Tibial artery (tissue), 4 donors: ENCODE measurements around the gene ARRDC4.

Experiments
- DNase-seq, 2 donors: peaks; one replicate each; pipeline ENCODE4 v3.0.0-alpha.2; 2019
- H3K27ac ChIP-seq, 2 donors: fragments of 200-600 bp; sonication (generic) in 1 of 2; 1 replicate in 1 of 2; 2 replicates in 1 of 2; pipeline ENCODE4 v1.5.1; 2018 to 2019; ENCODE audit warnings: mild to moderate bottlenecking in 1 of 2
- H3K27me3 ChIP-seq, 2 donors: fragments of 200-600 bp; sonication (generic) in 1 of 2; one replicate each; pipeline versions ENCODE4 v1.5.1 to v1.6.0; 2016 to 2019
- H3K36me3 ChIP-seq, 3 donors: fragments of 200-600 bp; sonication (generic) in 2 of 3; one replicate each; pipeline ENCODE4 v1.5.1; 2016 to 2019; ENCODE audit warnings: mild to moderate bottlenecking in 2 of 3
- H3K4me1 ChIP-seq, 4 donors: fragments of 200-600 bp; sonication (generic) in 2 of 4; 1 replicate in 3 of 4; 2 replicates in 1 of 4; pipeline ENCODE4 v1.5.1; 2016 to 2019
- H3K4me3 ChIP-seq, 2 donors: fragments of 200-600 bp; sonication (generic) in 1 of 2; 1 replicate in 1 of 2; 2 replicates in 1 of 2; pipeline ENCODE4 v1.5.1; 2018 to 2019; ENCODE audit warnings: mild to moderate bottlenecking in 2 of 2
- H3K9me3 ChIP-seq, 3 donors: fragments of 200-600 bp; sonication (generic) in 1 of 3; one replicate each; pipeline ENCODE4 v1.5.1; 2016 to 2019
- intact Hi-C: fragments of 100-400 bp; cut with DNase I; formaldehyde crosslinking; loops from one replicate; pipeline ENCODE4 v1.15.0; 2023; ENCODE audit warnings: low total_unique reads
- TF ChIP-seq, protein P1 (sequence below), 2 experiments: fragments of 200-600 bp in 1 of 2; fragments of 450-650 bp in 1 of 2; IDR thresholded peaks; one replicate each; pipeline ENCODE4 v1.5.1; 2017 to 2019; ENCODE audit warnings: antibody characterized with exemption in 2 of 2, mild to moderate bottlenecking in 1 of 2, moderate library complexity in 1 of 2

ARRDC4 gene

DNA sequence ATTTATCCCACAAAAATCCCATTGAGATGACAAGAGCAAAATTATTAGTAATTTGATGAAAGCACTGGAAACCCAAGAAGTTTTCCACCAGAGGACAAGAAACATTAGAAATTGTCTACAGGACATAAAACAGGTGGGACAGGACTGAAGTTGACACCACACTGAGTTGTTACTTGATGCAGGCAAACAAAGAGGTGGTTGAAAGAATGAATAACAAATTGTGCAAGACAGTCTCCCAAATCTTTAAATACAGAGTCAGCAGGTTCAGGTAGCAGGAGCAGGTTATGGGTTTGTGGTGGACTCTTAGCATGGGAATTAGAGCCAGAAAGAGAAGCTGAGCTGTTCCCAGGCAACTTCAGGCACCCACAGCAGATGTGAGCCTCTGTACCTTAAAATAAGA, 30.3 kb upstream of the ARRDC4 start:
- Histone ChIP-seq H3K4me1 (no peaks in the 10 kb centered on the region), H3K36me3 (no peaks in the 10 kb centered on the region), H3K27me3 (no peaks in the 10 kb centered on the region), H3K27ac (no peak overlapping the region), H3K9me3 (peaks cover 0 to 4% (median under 1%) of the 10 kb centered on the region in 3 donors), H3K4me3 (no peak overlapping the region)
- intact Hi-C loops = no loop called here
- TF ChIP-seq, protein P1, sequence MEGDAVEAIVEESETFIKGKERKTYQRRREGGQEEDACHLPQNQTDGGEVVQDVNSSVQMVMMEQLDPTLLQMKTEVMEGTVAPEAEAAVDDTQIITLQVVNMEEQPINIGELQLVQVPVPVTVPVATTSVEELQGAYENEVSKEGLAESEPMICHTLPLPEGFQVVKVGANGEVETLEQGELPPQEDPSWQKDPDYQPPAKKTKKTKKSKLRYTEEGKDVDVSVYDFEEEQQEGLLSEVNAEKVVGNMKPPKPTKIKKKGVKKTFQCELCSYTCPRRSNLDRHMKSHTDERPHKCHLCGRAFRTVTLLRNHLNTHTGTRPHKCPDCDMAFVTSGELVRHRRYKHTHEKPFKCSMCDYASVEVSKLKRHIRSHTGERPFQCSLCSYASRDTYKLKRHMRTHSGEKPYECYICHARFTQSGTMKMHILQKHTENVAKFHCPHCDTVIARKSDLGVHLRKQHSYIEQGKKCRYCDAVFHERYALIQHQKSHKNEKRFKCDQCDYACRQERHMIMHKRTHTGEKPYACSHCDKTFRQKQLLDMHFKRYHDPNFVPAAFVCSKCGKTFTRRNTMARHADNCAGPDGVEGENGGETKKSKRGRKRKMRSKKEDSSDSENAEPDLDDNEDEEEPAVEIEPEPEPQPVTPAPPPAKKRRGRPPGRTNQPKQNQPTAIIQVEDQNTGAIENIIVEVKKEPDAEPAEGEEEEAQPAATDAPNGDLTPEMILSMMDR (IDR thresholded peaks at IDR 0.05) = no peak
- no peak for DNase-seq

DNA sequence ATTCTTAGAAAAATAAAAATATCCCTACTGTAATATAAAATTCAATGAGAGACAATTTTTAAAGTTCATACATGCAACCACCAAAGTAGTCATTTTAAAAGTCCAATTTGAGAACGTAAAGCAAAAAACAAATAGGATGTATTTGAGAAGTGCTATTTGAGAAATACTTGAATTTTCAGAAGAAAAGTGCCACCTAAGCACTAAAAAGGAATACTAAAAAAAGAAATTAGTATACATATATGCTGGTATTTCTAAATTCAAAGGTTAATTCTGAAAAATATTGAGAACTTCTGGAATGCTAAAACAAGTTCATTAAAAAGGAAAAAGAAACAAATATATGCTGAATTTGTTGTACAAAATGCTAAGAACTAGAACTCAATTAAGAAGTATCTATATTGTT, 29.2 kb upstream of the ARRDC4 start:
- TF ChIP-seq, protein P1 (IDR thresholded peaks at IDR 0.05) = no peak
- H3K4me3 ChIP-seq = no peak overlapping the region
- H3K4me1 ChIP-seq = no peaks in the 10 kb centered on the region
- DNase-seq = no peak
- peaks cover 0 to 6% (median 3%) of the 10 kb centered on the region in 3 donors for H3K9me3 ChIP-seq
- intact Hi-C loops = no loop called here
- no peaks in the 10 kb centered on the region for H3K27me3 ChIP-seq
- no peaks in the 10 kb centered on the region for H3K36me3 ChIP-seq
- no peak overlapping the region for H3K27ac ChIP-seq

DNA sequence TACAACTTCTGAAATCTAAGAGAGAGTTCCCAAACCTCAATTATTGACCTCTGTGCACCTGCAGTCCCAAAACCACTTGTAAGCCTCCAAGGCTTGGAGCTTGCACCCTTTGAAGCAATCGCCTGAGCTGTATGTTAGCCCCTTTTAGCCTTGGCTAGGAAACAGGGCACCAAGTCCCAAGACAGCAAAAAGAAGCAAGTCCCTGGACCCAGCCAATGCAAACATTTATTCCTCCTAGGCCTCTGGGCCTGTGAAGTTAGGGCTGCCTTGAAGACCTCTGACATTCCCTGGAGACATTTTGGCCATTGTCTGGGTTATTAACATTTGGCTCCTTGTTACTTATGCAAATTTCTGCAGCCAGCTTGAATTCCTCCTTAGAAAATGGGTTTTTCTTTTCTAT, 26.9 kb upstream of the ARRDC4 start:
- Histone ChIP-seq H3K27ac (no peak overlapping the region), H3K4me3 (no peak overlapping the region), H3K36me3 (no peaks in the 10 kb centered on the region), H3K27me3 (no peaks in the 10 kb centered on the region), H3K4me1 (no peaks in the 10 kb centered on the region), H3K9me3 (peaks cover 0 to 6% (median 3%) of the 10 kb centered on the region in 3 donors)
- intact Hi-C loops = no loop called here
- TF ChIP-seq, protein P1 (IDR thresholded peaks at IDR 0.05) = no peak
- DNase-seq = no peak

- Histone ChIP-seq H3K27me3 (no peaks in the 10 kb centered on the region), H3K27ac (no peak overlapping the region), H3K9me3 (no peaks in the 10 kb centered on the region), H3K4me3 (no peak overlapping the region), H3K36me3 (no peaks in the 10 kb centered on the region), H3K4me1 (peaks cover 0 to 5% (median 0%) of the 10 kb centered on the region in 4 donors)
- TF ChIP-seq, protein P1 (IDR thresholded peaks at IDR 0.05) = no peak
- no peak for DNase-seq
- intact Hi-C loops = no loop called here
Measured at GRCh38 chr15:97940993-97941392, 19.5 kb upstream of the ARRDC4 start.

DNA sequence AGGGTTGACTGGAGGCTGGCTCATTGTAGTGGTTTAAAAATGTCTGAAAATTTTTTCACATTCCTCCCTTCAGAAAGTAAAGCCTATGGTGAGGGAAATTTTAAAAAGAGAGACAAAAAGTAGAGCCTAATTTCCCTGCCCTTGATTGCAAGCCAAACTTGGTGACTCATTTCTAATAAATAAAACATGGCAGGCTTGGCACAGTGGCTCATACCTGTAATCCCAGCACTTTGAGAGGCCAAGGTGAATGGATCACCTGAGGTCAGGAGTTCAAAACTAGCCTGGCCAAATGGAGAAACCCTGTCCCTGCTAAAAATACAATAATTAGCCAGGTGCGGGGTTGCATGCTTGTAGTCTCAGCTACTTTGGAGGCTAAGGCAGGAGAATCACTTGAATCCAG, 18.9 kb upstream of the ARRDC4 start:
- no peak for DNase-seq
- H3K4me3 ChIP-seq = no peak overlapping the region
- no peak overlapping the region for H3K27ac ChIP-seq
- intact Hi-C loops = no loop called here
- H3K9me3 ChIP-seq = no peaks in the 10 kb centered on the region
- no peaks in the 10 kb centered on the region for H3K27me3 ChIP-seq
- TF ChIP-seq, protein P1 (IDR thresholded peaks at IDR 0.05) = no peak
- no peaks in the 10 kb centered on the region for H3K36me3 ChIP-seq
- H3K4me1 ChIP-seq = peaks cover 0 to 5% (median 0%) of the 10 kb centered on the region in 4 donors

- Histone ChIP-seq H3K4me3 (no peak overlapping the region), H3K36me3 (no peaks in the 10 kb centered on the region), H3K9me3 (no peaks in the 10 kb centered on the region), H3K4me1 (peaks cover 0 to 5% (median 0%) of the 10 kb centered on the region in 4 donors), H3K27me3 (no peaks in the 10 kb centered on the region), H3K27ac (no peak overlapping the region)
- intact Hi-C loops = no loop called here
- TF ChIP-seq, protein P1 (IDR thresholded peaks at IDR 0.05) = no peak
- no peak for DNase-seq
Measured at GRCh38 chr15:97944724-97945123, 15.8 kb upstream of the ARRDC4 start.
